ENCODE data around the gene NDUFA11. TPM values are rescaled to one million over a fixed set of nuclear protein-coding genes. Genes with fewer than 3 reads are reported as not detected.

NDUFA11 gene
- polyA plus RNA-seq, 1 experiment = 351 TPM

DNA sequence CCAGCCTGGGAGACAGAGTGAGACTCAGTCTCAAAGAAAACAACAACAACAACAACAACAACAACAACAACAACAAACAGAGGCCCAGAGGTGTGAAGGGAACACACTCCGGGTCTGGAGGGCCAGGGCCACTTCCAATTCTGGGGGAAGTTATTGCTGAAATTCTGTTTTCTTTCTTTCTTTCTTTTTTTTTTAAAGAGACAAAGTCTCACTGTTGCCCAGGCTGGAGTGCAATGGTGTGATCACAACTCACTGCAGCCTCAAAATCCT is 7.0 kb upstream of the NDUFA11 start:
- POLR2A ChIA-PET = no interaction called here
- no peak overlapping the region for H3K4me3 ChIP-seq (ENCODE audit: low read depth, low read length)
- no peak for DNase-seq (ENCODE audit: low read depth)
- CTCF ChIA-PET = no interaction called here
- peaks cover 8% of the 10 kb centered on the region for H3K36me3 ChIP-seq (ENCODE audit: control insufficient read depth, insufficient read depth, low read length)
- H3K27me3 ChIP-seq (ENCODE audit: control insufficient read depth, insufficient read depth, low read length) = no peaks in the 10 kb centered on the region
- TF ChIP-seq, protein P1, sequence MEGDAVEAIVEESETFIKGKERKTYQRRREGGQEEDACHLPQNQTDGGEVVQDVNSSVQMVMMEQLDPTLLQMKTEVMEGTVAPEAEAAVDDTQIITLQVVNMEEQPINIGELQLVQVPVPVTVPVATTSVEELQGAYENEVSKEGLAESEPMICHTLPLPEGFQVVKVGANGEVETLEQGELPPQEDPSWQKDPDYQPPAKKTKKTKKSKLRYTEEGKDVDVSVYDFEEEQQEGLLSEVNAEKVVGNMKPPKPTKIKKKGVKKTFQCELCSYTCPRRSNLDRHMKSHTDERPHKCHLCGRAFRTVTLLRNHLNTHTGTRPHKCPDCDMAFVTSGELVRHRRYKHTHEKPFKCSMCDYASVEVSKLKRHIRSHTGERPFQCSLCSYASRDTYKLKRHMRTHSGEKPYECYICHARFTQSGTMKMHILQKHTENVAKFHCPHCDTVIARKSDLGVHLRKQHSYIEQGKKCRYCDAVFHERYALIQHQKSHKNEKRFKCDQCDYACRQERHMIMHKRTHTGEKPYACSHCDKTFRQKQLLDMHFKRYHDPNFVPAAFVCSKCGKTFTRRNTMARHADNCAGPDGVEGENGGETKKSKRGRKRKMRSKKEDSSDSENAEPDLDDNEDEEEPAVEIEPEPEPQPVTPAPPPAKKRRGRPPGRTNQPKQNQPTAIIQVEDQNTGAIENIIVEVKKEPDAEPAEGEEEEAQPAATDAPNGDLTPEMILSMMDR (IDR thresholded peaks at IDR 0.05; ENCODE audit: insufficient read depth, low read depth, low read length) = no peak

DNA sequence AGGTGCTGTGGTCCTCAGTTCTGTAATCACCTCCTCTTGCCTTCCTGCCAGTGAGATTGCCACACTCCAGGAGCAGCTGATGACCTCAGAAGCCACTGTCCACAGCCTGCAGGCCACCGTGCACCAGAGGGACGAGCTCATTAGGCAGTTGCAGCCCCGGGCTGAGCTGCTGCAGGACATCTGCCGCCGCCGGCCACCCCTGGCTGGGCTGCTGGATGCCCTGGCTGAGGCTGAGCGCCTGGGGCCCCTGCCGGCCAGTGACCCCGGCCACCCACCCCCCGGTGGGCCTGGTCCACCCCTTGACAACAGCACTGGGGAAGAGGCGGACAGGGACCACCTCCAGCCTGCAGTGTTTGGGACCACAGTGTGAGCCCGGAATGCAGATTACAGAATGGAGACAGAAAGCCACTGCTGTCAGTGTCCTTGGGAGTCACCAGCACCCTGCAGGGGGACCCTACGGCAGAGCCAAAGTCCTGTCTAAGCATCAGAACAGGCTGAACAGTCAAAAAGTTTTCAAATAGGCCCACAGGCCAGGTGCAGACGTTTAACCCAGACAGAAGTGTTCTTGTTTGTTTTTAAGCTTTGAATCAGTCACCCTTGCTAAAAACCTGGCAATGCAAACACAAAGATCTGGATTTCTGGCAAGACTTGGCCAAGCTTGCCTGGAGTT is 5.3 kb upstream of the NDUFA11 start:
- CTCF ChIA-PET = interaction anchor here (0.7 kb wide), 1 partner anchor 105 kb away, joined by 3 read pairs; no protein-coding TSS in a partner anchor
- Histone ChIP-seq H3K4me3 (ENCODE audit: low read depth, low read length) (no peak overlapping the region), H3K27me3 (ENCODE audit: control insufficient read depth, insufficient read depth, low read length) (no peaks in the 10 kb centered on the region), H3K36me3 (ENCODE audit: control insufficient read depth, insufficient read depth, low read length) (peaks cover 2% of the 10 kb centered on the region; the same call in 1 of the 2 replicates)
- TF ChIP-seq, protein P1 (IDR thresholded peaks at IDR 0.05; ENCODE audit: insufficient read depth, low read depth, low read length) = no peak
- DNase-seq (ENCODE audit: low read depth) = no peak
- POLR2A ChIA-PET = no interaction called here

DNA sequence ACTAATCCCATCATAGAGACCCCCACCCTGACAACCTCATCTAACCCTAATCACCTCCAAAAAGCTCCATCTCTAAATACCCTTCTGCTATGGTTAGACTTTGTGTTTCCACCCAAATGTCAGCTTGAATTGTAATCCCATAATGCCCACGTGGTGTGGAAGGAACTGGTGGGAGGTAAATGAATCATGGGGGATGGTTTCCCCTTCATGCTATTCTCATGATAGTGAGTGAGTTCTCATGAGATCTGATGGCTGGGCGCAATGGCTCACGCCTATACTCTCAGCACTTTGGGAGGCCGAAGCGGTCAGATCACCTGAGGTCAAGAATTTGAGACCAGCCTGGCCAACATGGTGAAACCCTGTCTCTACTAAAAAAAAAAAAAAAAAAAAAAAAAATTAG is 3.7 kb upstream of the NDUFA11 start:
- TF ChIP-seq, protein P1 (IDR thresholded peaks at IDR 0.05; ENCODE audit: insufficient read depth, low read depth, low read length) = no peak
- CTCF ChIA-PET = interaction anchor here (1.1 kb wide), 1 partner anchor 50 kb away, joined by 3 read pairs; no protein-coding TSS in a partner anchor
- Histone ChIP-seq H3K27me3 (ENCODE audit: control insufficient read depth, insufficient read depth, low read length) (no peaks in the 10 kb centered on the region), H3K4me3 (ENCODE audit: low read depth, low read length) (no peak overlapping the region), H3K36me3 (ENCODE audit: control insufficient read depth, insufficient read depth, low read length) (peaks cover 2% of the 10 kb centered on the region; the same call in 1 of the 2 replicates)
- no peak for DNase-seq (ENCODE audit: low read depth)
- POLR2A ChIA-PET = no interaction called here

DNA sequence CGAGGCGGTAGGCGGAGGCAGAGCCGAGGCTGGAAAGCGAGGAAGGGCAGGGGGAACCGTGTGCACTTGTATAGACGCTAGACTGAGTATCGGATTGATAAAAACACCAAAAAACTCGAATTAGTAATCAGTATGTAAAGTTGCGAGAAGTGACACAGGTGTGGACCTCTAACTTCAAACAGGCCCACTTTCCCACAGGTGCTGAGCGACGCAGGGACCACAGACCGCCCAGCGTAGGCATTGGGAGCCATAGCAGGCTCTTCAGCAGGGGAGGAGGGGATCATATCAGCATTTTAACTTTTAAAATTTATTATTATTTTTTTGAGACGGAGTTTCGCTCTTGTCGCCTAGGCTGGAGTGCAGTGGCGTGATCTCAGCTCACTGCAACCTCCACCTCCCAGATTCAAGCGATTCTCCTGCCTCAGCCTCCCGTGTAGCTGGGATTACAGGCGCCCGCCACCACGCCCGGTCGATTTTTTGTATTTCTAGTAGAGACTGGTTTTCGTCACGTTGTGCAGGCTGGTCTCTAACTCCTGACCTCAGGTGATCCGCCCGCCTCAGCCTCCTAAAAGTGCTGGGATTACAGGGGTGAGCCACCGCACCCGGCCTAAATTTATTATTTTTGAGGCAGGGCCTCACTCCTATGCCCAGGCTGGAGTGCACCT is 1.7 kb upstream of the NDUFA11 start:
- Histone ChIP-seq H3K27me3 (ENCODE audit: control insufficient read depth, insufficient read depth, low read length) (no peaks in the 10 kb centered on the region), H3K36me3 (ENCODE audit: control insufficient read depth, insufficient read depth, low read length) (peaks cover 4% of the 10 kb centered on the region), H3K4me3 (ENCODE audit: low read depth, low read length) (peak overlapping the region; percentile 100)
- TF ChIP-seq, protein P1 (IDR thresholded peaks at IDR 0.05; ENCODE audit: insufficient read depth, low read depth, low read length) = no peak
- ChIA-PET CTCF (interaction anchor here (4.2 to 5.3 kb wide), 2 partner anchors 13 to 101 kb away, joined by 21 to 40 read pairs; no protein-coding TSS in a partner anchor), POLR2A (no interaction called here)
- no peak for DNase-seq (ENCODE audit: low read depth)

DNA sequence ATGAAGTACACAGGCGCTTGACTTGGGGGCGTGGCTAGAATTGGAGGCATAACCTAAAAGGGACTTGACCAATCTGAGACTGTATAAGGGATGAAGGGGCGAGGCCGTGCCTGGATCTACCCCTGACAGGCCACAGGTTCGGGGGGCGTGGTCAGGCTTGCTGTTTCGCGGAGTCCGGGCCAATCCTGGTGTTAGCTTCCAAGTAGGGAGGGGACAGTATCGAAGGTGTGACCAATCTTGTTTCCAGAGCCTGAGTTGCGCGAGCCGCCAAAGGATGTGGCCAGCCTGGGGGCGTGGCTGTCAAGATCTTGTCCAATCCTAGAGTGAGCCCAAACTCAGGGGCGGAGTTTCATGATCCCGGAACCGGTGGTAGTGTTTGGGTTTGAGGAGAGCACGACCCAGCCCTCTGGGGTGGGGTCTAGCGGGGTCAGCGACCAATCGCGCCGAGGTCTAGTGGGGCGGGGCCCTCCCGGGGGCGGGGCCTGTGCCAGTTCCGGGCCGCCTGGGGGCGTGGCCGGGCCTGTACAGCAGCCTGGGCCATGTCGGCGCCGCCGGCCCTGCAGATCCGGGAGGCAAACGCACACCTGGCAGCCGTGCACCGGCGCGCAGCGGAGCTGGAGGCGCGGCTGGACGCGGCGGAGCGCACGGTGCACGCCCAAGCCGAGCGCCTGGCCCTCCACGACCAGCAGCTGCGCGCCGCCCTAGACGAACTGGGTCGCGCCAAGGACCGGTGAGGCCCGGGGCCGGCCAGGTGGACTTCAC is 943 bp upstream of the NDUFA11 start, which contains the start of gene VMAC:
VMAC (plus strand) TSS at position 521 of the 762 bp plus-strand sequence; CDS start at position 540, 19 bp downstream.
- TF ChIP-seq, protein P1 (IDR thresholded peaks at IDR 0.05; ENCODE audit: insufficient read depth, low read depth, low read length) = no peak
- POLR2A ChIA-PET = interaction anchor here (0.6 to 1.0 kb wide), 2 partner anchors 34 to 76 kb away, joined by 3 read pairs; no protein-coding TSS in a partner anchor

More for the DNA sequence above, 943 bp upstream of the NDUFA11 start, which contains the start of gene VMAC:
- peak within 1 kb of the TSS; percentile 100 for H3K4me3 ChIP-seq (ENCODE audit: low read depth, low read length)
- H3K36me3 ChIP-seq (ENCODE audit: control insufficient read depth, insufficient read depth, low read length) = peaks cover 7% of the 10 kb centered on the region
- H3K27me3 ChIP-seq (ENCODE audit: control insufficient read depth, insufficient read depth, low read length) = no peaks in the 10 kb centered on the region
- peak; percentile 100 for DNase-seq (ENCODE audit: low read depth)
- CTCF ChIA-PET = interaction anchor here (1.6 to 5.3 kb wide), 3 partner anchors 13 to 101 kb away, joined by 7 to 40 read pairs (median 21); no protein-coding TSS in a partner anchor
